Sigmoid colon (tissue), 4 donors: ENCODE data around the gene BAZ1B.
"Not testable (repeated sequence)": the region's sequence is repeated elsewhere in the genome, so short reads cannot be mapped to it uniquely, and the experiment has no call there.

Source experiments
- EP300 ChIP-seq, 4 donors: sonication (generic); formaldehyde crosslinking; IDR thresholded peaks; one replicate each; pipeline ENCODE4 v1.6.1; 2017; ENCODE audit warnings: antibody characterized with exemption in 4 of 4
- POLR2A ChIP-seq, 2 donors: fragments of 450-650 bp; IDR thresholded peaks; one replicate each; pipeline ENCODE4 v1.6.1; 2016; ENCODE audit warnings: antibody characterized with exemption in 2 of 2, mild to moderate bottlenecking in 2 of 2, moderate library complexity in 2 of 2
- POLR2AphosphoS5 ChIP-seq, 4 donors: sonication (generic); formaldehyde crosslinking; IDR thresholded peaks; one replicate each; pipeline ENCODE4 v1.6.1; 2017; ENCODE audit warnings: antibody characterized with exemption in 4 of 4
- TF ChIP-seq, protein P1 (sequence below), 4 experiments: fragments of 450-650 bp in 3 of 4; fragments of 200-600 bp in 1 of 4; IDR thresholded peaks; one replicate each; pipeline ENCODE4 v1.5.1; 2016 to 2019; ENCODE audit warnings: antibody characterized with exemption in 4 of 4, mild to moderate bottlenecking in 3 of 4, moderate library complexity in 2 of 4

DNA sequence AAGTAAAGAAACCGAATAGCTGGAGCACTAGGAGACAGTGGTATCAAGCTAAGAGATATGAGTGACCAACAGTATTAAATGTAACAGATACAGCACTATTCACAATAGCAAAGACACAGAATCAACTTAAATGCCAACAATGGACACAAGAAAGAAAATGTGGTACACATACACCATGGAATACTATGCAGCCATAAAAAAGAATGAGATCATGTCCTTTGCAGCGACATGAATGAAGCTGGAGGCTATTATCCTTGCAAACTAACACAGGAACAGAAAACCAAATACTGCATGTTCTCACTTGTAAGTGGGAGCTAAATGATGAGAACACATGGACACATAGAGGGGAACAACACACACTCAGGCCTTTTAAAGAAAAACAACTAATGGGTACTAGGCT, 26.6 kb downstream of the BAZ1B start:
- TF ChIP-seq, protein P1, sequence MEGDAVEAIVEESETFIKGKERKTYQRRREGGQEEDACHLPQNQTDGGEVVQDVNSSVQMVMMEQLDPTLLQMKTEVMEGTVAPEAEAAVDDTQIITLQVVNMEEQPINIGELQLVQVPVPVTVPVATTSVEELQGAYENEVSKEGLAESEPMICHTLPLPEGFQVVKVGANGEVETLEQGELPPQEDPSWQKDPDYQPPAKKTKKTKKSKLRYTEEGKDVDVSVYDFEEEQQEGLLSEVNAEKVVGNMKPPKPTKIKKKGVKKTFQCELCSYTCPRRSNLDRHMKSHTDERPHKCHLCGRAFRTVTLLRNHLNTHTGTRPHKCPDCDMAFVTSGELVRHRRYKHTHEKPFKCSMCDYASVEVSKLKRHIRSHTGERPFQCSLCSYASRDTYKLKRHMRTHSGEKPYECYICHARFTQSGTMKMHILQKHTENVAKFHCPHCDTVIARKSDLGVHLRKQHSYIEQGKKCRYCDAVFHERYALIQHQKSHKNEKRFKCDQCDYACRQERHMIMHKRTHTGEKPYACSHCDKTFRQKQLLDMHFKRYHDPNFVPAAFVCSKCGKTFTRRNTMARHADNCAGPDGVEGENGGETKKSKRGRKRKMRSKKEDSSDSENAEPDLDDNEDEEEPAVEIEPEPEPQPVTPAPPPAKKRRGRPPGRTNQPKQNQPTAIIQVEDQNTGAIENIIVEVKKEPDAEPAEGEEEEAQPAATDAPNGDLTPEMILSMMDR (IDR thresholded peaks at IDR 0.05), result not testable (repeated sequence)
- not testable (repeated sequence) for TF ChIP-seq POLR2AphosphoS5, EP300, POLR2A (IDR thresholded peaks at IDR 0.05)
